C4-2B (cell line): Measurements from ENCODE around the gene NRXN3.

Experiments
- H3K27ac ChIP-seq: fragments of 450-650 bp; 2 replicates; pipeline ENCODE4 v1.5.1; 2017
- CTCF ChIP-seq: fragments of 450-650 bp; conservative IDR thresholded peaks from 2 replicates; pipeline ENCODE4 v1.5.1; 2017; ENCODE audit warnings: mild to moderate bottlenecking
- ZFX ChIP-seq: fragments of 450-650 bp; IDR thresholded peaks from 2 replicates; pipeline ENCODE4 v1.6.1; 2017

The NRXN3 gene

GRCh38 chr14:78848234-78848820 lies 678.2 kb downstream of the NRXN3 start:
- TF ChIP-seq CTCF (peak; percentile 95), ZFX (no peak)
- no peak overlapping the region for H3K27ac ChIP-seq

GRCh38 chr14:78849952-78850351 lies 679.8 kb downstream of the NRXN3 start:
- no peak overlapping the region for H3K27ac ChIP-seq
- TF ChIP-seq CTCF (no peak), ZFX (no peak)

GRCh38 chr14:78851189-78851588 lies 681.0 kb downstream of the NRXN3 start:
- H3K27ac ChIP-seq: no peak overlapping the region
- TF ChIP-seq CTCF: no peak
- TF ChIP-seq ZFX: no peak

- TF ChIP-seq ZFX (no peak), CTCF (no peak)
- H3K27ac ChIP-seq: no peak overlapping the region
These were observed 681.9 kb downstream of the NRXN3 start for GRCh38 chr14:78852040-78852439.

GRCh38 chr14:78857974-78858373 lies 687.8 kb downstream of the NRXN3 start:
- H3K27ac ChIP-seq: no peak overlapping the region
- no peak for TF ChIP-seq ZFX
- no peak for TF ChIP-seq CTCF

- TF ChIP-seq ZFX: no peak
- no peak for TF ChIP-seq CTCF
- H3K27ac ChIP-seq: no peak overlapping the region
These were observed 693.0 kb downstream of the NRXN3 start for GRCh38 chr14:78863143-78863542.

GRCh38 chr14:78872837-78873236 lies 702.7 kb downstream of the NRXN3 start:
- no peak overlapping the region for H3K27ac ChIP-seq
- TF ChIP-seq ZFX (no peak), CTCF (no peak)
